RWPE2 (cell line): ENCODE results near the gene PDCD2.
"Not testable (repeated sequence)": the region's sequence is repeated elsewhere in the genome, so short reads cannot be mapped to it uniquely, and the experiment has no call there.

Experiments used
- ATAC-seq: fragments of 200-7000 bp; cut with Tn5 transposase; 3 replicates; pipeline ENCODE4 v1.9.1; 2021; ENCODE audit warnings: low read depth
- DNase-seq: peaks from one replicate; pipeline ENCODE4 v3.0.0-alpha.2; 2020; ENCODE audit warnings: low spot score
- H3K27ac ChIP-seq: fragments of 450-650 bp; 2 replicates; pipeline ENCODE4 v1.5.1; 2017; ENCODE audit warnings: mild to moderate bottlenecking; ENCODE audit not compliant: poor library complexity, severe bottlenecking
- H3K27me3 ChIP-seq: fragments of 250-450 bp; sonication (Bioruptor Pico); 2 replicates; pipeline ENCODE4 v1.5.1; 2021; ENCODE audit warnings: mild to moderate bottlenecking, moderate library complexity; ENCODE audit not compliant: insufficient read depth, poor library complexity, severe bottlenecking
- H3K36me3 ChIP-seq: fragments of 250-450 bp; sonication (Bioruptor Pico); 2 replicates; pipeline ENCODE4 v1.5.1; 2020; ENCODE audit warnings: low read depth, mild to moderate bottlenecking, moderate library complexity
- H3K4me1 ChIP-seq: fragments of 250-450 bp; sonication (Bioruptor Pico); 2 replicates; pipeline ENCODE4 v1.5.1; 2021; ENCODE audit warnings: mild to moderate bottlenecking, moderate library complexity; ENCODE audit not compliant: insufficient read depth, poor library complexity, severe bottlenecking
- H3K4me3 ChIP-seq: fragments of 250-450 bp; sonication (Bioruptor Pico); 2 replicates; pipeline ENCODE4 v1.5.1; 2021; ENCODE audit warnings: mild to moderate bottlenecking, moderate library complexity; ENCODE audit not compliant: severe bottlenecking
- H3K9me3 ChIP-seq: fragments of 250-450 bp; sonication (Bioruptor Pico); 2 replicates; pipeline ENCODE4 v1.5.1; 2021; ENCODE audit warnings: mild to moderate bottlenecking, moderate library complexity; ENCODE audit not compliant: severe bottlenecking
- TF ChIP-seq, protein P1 (sequence below): fragments of 450-650 bp; IDR thresholded peaks from one replicate; pipeline ENCODE4 v1.5.1; 2017; ENCODE audit warnings: mild to moderate bottlenecking, moderate library complexity; ENCODE audit not compliant: poor library complexity, severe bottlenecking

The PDCD2 gene

GRCh38 chr6:170536671-170537070 is 47.8 kb downstream of the PDCD2 start:
- no peaks in the 10 kb centered on the region for H3K9me3 ChIP-seq
- TF ChIP-seq, protein P1, sequence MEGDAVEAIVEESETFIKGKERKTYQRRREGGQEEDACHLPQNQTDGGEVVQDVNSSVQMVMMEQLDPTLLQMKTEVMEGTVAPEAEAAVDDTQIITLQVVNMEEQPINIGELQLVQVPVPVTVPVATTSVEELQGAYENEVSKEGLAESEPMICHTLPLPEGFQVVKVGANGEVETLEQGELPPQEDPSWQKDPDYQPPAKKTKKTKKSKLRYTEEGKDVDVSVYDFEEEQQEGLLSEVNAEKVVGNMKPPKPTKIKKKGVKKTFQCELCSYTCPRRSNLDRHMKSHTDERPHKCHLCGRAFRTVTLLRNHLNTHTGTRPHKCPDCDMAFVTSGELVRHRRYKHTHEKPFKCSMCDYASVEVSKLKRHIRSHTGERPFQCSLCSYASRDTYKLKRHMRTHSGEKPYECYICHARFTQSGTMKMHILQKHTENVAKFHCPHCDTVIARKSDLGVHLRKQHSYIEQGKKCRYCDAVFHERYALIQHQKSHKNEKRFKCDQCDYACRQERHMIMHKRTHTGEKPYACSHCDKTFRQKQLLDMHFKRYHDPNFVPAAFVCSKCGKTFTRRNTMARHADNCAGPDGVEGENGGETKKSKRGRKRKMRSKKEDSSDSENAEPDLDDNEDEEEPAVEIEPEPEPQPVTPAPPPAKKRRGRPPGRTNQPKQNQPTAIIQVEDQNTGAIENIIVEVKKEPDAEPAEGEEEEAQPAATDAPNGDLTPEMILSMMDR: no peak
- no peaks in the 10 kb centered on the region for H3K4me1 ChIP-seq
- H3K36me3 ChIP-seq: peaks cover 88% of the 10 kb centered on the region
- no peaks in the 10 kb centered on the region for H3K27me3 ChIP-seq
- no peak overlapping the region for H3K27ac ChIP-seq
- DNase-seq: no peak
- H3K4me3 ChIP-seq: no peak overlapping the region
- ATAC-seq: no peak

GRCh38 chr6:170535004-170535403 is 49.4 kb downstream of the PDCD2 start:
- H3K4me1 ChIP-seq: no peaks in the 10 kb centered on the region
- H3K27ac ChIP-seq: no peak overlapping the region
- no peak overlapping the region for H3K4me3 ChIP-seq
- no peak for DNase-seq
- H3K36me3 ChIP-seq: peaks cover 71% of the 10 kb centered on the region
- no peaks in the 10 kb centered on the region for H3K9me3 ChIP-seq
- TF ChIP-seq, protein P1: no peak
- ATAC-seq: no peak
- H3K27me3 ChIP-seq: no peaks in the 10 kb centered on the region

DNA sequence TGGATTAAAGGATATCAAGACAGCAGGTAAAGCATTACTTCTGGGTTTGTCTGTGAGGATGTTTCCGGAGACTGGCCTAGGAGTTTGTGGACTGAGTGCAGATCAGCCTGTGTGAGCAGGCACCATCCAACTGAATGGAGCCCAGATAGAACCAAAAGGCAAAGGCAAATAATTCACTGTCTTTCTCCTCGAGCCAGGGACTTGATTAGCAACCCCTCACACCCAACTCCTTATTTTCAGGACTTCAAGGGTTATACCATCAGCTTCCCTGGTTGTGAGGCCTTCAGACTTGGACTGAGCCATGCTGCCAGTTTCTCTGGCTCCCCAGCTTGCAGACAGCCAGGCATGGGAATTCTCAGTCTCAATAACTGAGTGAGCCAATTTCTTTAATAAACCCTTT is 50.6 kb downstream of the PDCD2 start:
- H3K36me3 ChIP-seq: peaks cover 59% of the 10 kb centered on the region
- no peak for ATAC-seq
- no peak overlapping the region for H3K27ac ChIP-seq
- no peaks in the 10 kb centered on the region for H3K27me3 ChIP-seq
- no peaks in the 10 kb centered on the region for H3K4me1 ChIP-seq
- no peak for DNase-seq
- H3K4me3 ChIP-seq: no peak overlapping the region
- TF ChIP-seq, protein P1: no peak
- H3K9me3 ChIP-seq: no peaks in the 10 kb centered on the region

- ATAC-seq: no peak
- H3K9me3 ChIP-seq: no peaks in the 10 kb centered on the region
- H3K4me1 ChIP-seq: no peaks in the 10 kb centered on the region
- H3K4me3 ChIP-seq: no peak overlapping the region
- peaks cover 51% of the 10 kb centered on the region for H3K36me3 ChIP-seq
- H3K27me3 ChIP-seq: no peaks in the 10 kb centered on the region
- TF ChIP-seq, protein P1: no peak
- no peak for DNase-seq
- H3K27ac ChIP-seq: no peak overlapping the region
Observed at GRCh38 chr6:170532867-170533488, 51.5 kb downstream of the PDCD2 start.

- Histone ChIP-seq H3K27ac (no peak overlapping the region), H3K27me3 (no peaks in the 10 kb centered on the region), H3K4me1 (no peaks in the 10 kb centered on the region), H3K36me3 (peaks cover 21% of the 10 kb centered on the region), H3K9me3 (no peaks in the 10 kb centered on the region), H3K4me3 (no peak overlapping the region)
- ATAC-seq (peak; percentile 84), DNase-seq (no peak)
- TF ChIP-seq, protein P1: peak; percentile 92
Observed at GRCh38 chr6:170529839-170530469, 54.5 kb downstream of the PDCD2 start.

- not testable (repeated sequence) for H3K27ac ChIP-seq, H3K27me3 ChIP-seq, H3K4me1 ChIP-seq, H3K36me3 ChIP-seq, DNase-seq, ATAC-seq, H3K4me3 ChIP-seq, H3K9me3 ChIP-seq
Observed at GRCh38 chr6:170527995-170528394, 56.4 kb downstream of the PDCD2 start.
